Erythroblast (primary cell): ENCODE data around the gene TM7SF2.

Experiments
- GATA1 ChIP-seq: IDR thresholded peaks from 2 replicates; pipeline ENCODE4 v1.6.1; 2011; ENCODE audit warnings: low read depth, mild to moderate bottlenecking, control low read depth, low read length, moderate library complexity
- POLR2A ChIP-seq: IDR thresholded peaks from 2 replicates; pipeline ENCODE4 v1.6.1; 2011; ENCODE audit warnings: mild to moderate bottlenecking, low read length

- no peak for TF ChIP-seq POLR2A
- TF ChIP-seq GATA1: no peak
Measured at GRCh38 chr11:65109231-65110198, 2.2 kb upstream of the TM7SF2 start.
